GM18909 (cell line): ENCODE measurements around the gene FGFRL1.

Experiments used
- ATAC-seq: cut with Tn5 transposase; IDR thresholded peaks from one replicate; pipeline ENCODE4 v1.9.1; 2021; ENCODE audit warnings: mild to moderate bottlenecking; ENCODE audit not compliant: unreplicated experiment, poor library complexity

The FGFRL1 gene

GRCh38 chr4:1061056-1061700 lies 49.8 kb downstream of the FGFRL1 start:
- no peak for ATAC-seq

GRCh38 chr4:1061760-1062159 lies 50.3 kb downstream of the FGFRL1 start:
- no peak for ATAC-seq

- ATAC-seq = no peak
Observed at GRCh38 chr4:1062419-1062818, 51.0 kb downstream of the FGFRL1 start.

- no peak for ATAC-seq
Observed at GRCh38 chr4:1065732-1066131, 54.3 kb downstream of the FGFRL1 start.

- ATAC-seq = no peak
Observed at GRCh38 chr4:1069394-1069793, 58.0 kb downstream of the FGFRL1 start.

- no peak for ATAC-seq
Observed at GRCh38 chr4:1072830-1073446, 61.5 kb downstream of the FGFRL1 start.

GRCh38 chr4:1074077-1074476 lies 62.7 kb downstream of the FGFRL1 start:
- ATAC-seq = no peak

GRCh38 chr4:1075225-1075624 lies 63.8 kb downstream of the FGFRL1 start:
- no peak for ATAC-seq

- ATAC-seq = no peak
Observed at GRCh38 chr4:1075809-1076699, 64.6 kb downstream of the FGFRL1 start.
